ENCODE measurements around the gene USP20. TPM values are rescaled to one million over a fixed set of nuclear protein-coding genes. Genes with fewer than 3 reads are reported as not detected.

The USP20 gene
- total and polyA plus RNA-seq, 2 donors (not counting 3 experiments of a cell fraction or from before 2014, with no cell fraction given): 13.4 to 25.9 TPM

DNA sequence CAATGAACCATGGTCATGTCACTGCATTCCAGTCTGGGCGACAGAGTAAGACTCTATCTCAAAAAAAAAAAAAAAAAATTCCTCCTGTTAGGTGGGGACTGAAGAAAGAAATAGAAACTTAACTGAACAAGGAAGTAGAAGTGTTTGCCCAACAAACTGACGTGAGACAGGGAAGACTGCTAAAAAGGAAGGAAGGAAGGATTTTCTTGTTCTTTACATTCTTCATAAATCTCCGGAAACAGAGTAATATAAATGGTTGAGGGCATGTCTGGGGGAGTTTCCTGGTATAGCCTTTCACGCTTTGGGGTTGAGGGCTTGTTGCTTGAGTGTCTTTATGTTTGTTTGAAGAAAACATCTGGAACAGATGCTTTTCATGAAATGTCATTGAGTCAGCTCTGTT is 29.2 kb upstream of the USP20 start:
- Histone ChIP-seq H3K9me3 (replicated peaks; ENCODE audit: control insufficient read depth, insufficient read depth, low read length) (no peaks in the 10 kb centered on the region), H3K27ac (ENCODE audit: insufficient read depth, low read depth, low read length) (no peak overlapping the region), H3K9ac (replicated peaks; ENCODE audit: extremely low read depth, insufficient read depth, low read length) (no peak overlapping the region), H2AFZ (ENCODE audit: low read depth, low read length) (no peak overlapping the region), H3K79me2 (ENCODE audit: control insufficient read depth, insufficient read depth, low read length) (peaks cover 9% of the 10 kb centered on the region), H3K27me3 (ENCODE audit: control insufficient read depth in 2 of 2, insufficient read depth in 2 of 2, low read length in 2 of 2) (no peaks in the 10 kb centered on the region), H3K9me1 (replicated peaks; ENCODE audit: control insufficient read depth, extremely low read depth, insufficient read depth, low read length) (no peaks in the 10 kb centered on the region), H3K4me1 (ENCODE audit: control insufficient read depth, extremely low read depth, insufficient read depth, low read length) (peaks cover 11% of the 10 kb centered on the region), H3K4me3 (replicated peaks in 1 of 3; ENCODE audit: insufficient read depth in 1 of 3, low read depth in 1 of 3, low read length in 3 of 3) (no peak overlapping the region), H4K20me1 (replicated peaks; ENCODE audit: control insufficient read depth, extremely low read depth, insufficient read depth, low read length) (no peaks in the 10 kb centered on the region), H3K36me3 (ENCODE audit: control insufficient read depth in 2 of 2, extremely low read depth in 1 of 2, insufficient read depth in 2 of 2, low read length in 2 of 2) (peaks cover 2 to 3% of the 10 kb centered on the region in 2 experiments), H3K4me2 (ENCODE audit: insufficient read depth, low read length) (no peak overlapping the region)
- FAIRE-seq (no peak), DNase-seq (ENCODE audit: low read depth, low spot score) (no peak)
- intact Hi-C loops (cut with micrococcal nuclease): no loop called here
- CTCF ChIA-PET: no interaction called here
- dilution Hi-C loops (cut with MboI; ENCODE audit: extremely low pct_ligation_motif_present, low sequenced_read_pairs): no loop called here
- TF ChIP-seq EZH2 (IDR thresholded peaks at IDR 0.05; ENCODE audit: borderline replicate concordance, low read depth, low read length, severe bottlenecking) (no peak), MYC (IDR thresholded peaks at IDR 0.05; ENCODE audit: low read depth, low read length) (no peak), FOS (IDR thresholded peaks at IDR 0.05; ENCODE audit: borderline replicate concordance, insufficient read depth, low read length) (no peak), POLR2AphosphoS5 (IDR thresholded peaks at IDR 0.05; ENCODE audit: insufficient read depth, low read depth, low read length) (no peak), GATA2 (IDR thresholded peaks at IDR 0.05; ENCODE audit: insufficient read depth, insufficient read length, low read depth, low read length) (no peak), POLR2A (IDR thresholded peaks at IDR 0.05; ENCODE audit: low read depth, low read length) (no peak), JUN (IDR thresholded peaks at IDR 0.05; ENCODE audit: borderline replicate concordance, insufficient read depth, insufficient read length, low read depth) (no peak)
- TF ChIP-seq, protein P1, sequence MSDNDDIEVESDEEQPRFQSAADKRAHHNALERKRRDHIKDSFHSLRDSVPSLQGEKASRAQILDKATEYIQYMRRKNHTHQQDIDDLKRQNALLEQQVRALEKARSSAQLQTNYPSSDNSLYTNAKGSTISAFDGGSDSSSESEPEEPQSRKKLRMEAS (IDR thresholded peaks at IDR 0.05; ENCODE audit: insufficient read depth, insufficient read length): no peak
- TF ChIP-seq, protein P2, sequence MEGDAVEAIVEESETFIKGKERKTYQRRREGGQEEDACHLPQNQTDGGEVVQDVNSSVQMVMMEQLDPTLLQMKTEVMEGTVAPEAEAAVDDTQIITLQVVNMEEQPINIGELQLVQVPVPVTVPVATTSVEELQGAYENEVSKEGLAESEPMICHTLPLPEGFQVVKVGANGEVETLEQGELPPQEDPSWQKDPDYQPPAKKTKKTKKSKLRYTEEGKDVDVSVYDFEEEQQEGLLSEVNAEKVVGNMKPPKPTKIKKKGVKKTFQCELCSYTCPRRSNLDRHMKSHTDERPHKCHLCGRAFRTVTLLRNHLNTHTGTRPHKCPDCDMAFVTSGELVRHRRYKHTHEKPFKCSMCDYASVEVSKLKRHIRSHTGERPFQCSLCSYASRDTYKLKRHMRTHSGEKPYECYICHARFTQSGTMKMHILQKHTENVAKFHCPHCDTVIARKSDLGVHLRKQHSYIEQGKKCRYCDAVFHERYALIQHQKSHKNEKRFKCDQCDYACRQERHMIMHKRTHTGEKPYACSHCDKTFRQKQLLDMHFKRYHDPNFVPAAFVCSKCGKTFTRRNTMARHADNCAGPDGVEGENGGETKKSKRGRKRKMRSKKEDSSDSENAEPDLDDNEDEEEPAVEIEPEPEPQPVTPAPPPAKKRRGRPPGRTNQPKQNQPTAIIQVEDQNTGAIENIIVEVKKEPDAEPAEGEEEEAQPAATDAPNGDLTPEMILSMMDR (IDR thresholded peaks at IDR 0.05; ENCODE audit: extremely low read depth in 1 of 2, insufficient read depth in 1 of 2, low read depth in 1 of 2, low read length in 2 of 2): no peak
- BruUV-seq (replicated peaks): no TSS peak
- POLR2A ChIA-PET: interaction anchor here (0.7 kb wide), 1 partner anchor 69 kb away, joined by 3 read pairs; no protein-coding TSS in a partner anchor
